Loucy (cell line): ENCODE results near the gene MAPRE2.

Source experiments
- EZH2phosphoT487 ChIP-seq: fragments of 200-600 bp; IDR thresholded peaks from 2 replicates; pipeline ENCODE4 v1.6.1; 2018; ENCODE audit warnings: antibody characterized with exemption, mild to moderate bottlenecking, moderate library complexity, borderline replicate concordance
- TF ChIP-seq, protein P1 (sequence below): fragments of 200-600 bp; sonication (generic); conservative IDR thresholded peaks from 2 replicates; pipeline ENCODE4 v1.5.1; 2014; ENCODE audit warnings: mild to moderate bottlenecking, antibody characterized with exemption, low read length

GRCh38 chr18:35116784-35117318 lies 75.6 kb downstream of the MAPRE2 start:
- TF ChIP-seq, protein P1, sequence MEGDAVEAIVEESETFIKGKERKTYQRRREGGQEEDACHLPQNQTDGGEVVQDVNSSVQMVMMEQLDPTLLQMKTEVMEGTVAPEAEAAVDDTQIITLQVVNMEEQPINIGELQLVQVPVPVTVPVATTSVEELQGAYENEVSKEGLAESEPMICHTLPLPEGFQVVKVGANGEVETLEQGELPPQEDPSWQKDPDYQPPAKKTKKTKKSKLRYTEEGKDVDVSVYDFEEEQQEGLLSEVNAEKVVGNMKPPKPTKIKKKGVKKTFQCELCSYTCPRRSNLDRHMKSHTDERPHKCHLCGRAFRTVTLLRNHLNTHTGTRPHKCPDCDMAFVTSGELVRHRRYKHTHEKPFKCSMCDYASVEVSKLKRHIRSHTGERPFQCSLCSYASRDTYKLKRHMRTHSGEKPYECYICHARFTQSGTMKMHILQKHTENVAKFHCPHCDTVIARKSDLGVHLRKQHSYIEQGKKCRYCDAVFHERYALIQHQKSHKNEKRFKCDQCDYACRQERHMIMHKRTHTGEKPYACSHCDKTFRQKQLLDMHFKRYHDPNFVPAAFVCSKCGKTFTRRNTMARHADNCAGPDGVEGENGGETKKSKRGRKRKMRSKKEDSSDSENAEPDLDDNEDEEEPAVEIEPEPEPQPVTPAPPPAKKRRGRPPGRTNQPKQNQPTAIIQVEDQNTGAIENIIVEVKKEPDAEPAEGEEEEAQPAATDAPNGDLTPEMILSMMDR: no peak
- TF ChIP-seq EZH2phosphoT487: no peak
